GM12878 (cell line): ENCODE data around the gene TRABD2B.

Source experiments
- CREB1 ChIP-seq: IDR thresholded peaks from 2 replicates; pipeline ENCODE4 v1.6.1; 2012; ENCODE audit warnings: low read depth, mild to moderate bottlenecking, inconsistent platforms
- CTCF ChIP-seq, 3 experiments: IDR thresholded peaks in 2 of 3; conservative IDR thresholded peaks in 1 of 3; 2 replicates each; pipeline ENCODE4 v1.5.1; 2011; ENCODE audit warnings: low read depth in 3 of 3, low read length in 3 of 3, mild to moderate bottlenecking in 3 of 3, control low read depth in 2 of 3, moderate library complexity in 2 of 3, inconsistent platforms in 1 of 3, mixed read lengths in 1 of 3; ENCODE audit not compliant: control insufficient read depth in 2 of 3, insufficient read depth in 1 of 3; ENCODE audit errors: extremely low read depth in 1 of 3
- CUX1 ChIP-seq: IDR thresholded peaks from 2 replicates; pipeline ENCODE4 v1.6.1; 2012; ENCODE audit warnings: improper control_type of control experiment, low read depth, low read length; ENCODE audit not compliant: insufficient replicate concordance
- ELK1 ChIP-seq: IDR thresholded peaks from 2 replicates; pipeline ENCODE4 v1.6.1; 2012; ENCODE audit warnings: low read depth, low read length, improper control_type of control experiment
- GABPA ChIP-seq: IDR thresholded peaks from 2 replicates; pipeline ENCODE4 v1.6.1; 2014; ENCODE audit warnings: antibody characterized with exemption, low read depth, mild to moderate bottlenecking, inconsistent platforms
- POLR2A ChIP-seq: IDR thresholded peaks from 2 replicates; pipeline ENCODE4 v1.6.1; 2011; ENCODE audit warnings: low read depth, mild to moderate bottlenecking, low read length
- RCOR1 ChIP-seq: conservative IDR thresholded peaks from 2 replicates; pipeline ENCODE4 v1.6.1; 2012; ENCODE audit warnings: low read depth, low read length, improper control_type of control experiment
- STAT3 ChIP-seq: IDR thresholded peaks from 2 replicates; pipeline ENCODE4 v1.6.1; 2011; ENCODE audit warnings: low read depth, low read length, improper control_type of control experiment
- TARDBP ChIP-seq: IDR thresholded peaks from 2 replicates; pipeline ENCODE4 v1.6.1; 2016; ENCODE audit warnings: borderline replicate concordance
- USF2 ChIP-seq: IDR thresholded peaks from 2 replicates; pipeline ENCODE4 v1.6.1; 2011; ENCODE audit warnings: low read depth, low read length, improper control_type of control experiment, borderline replicate concordance

- TF ChIP-seq CTCF (IDR thresholded peaks at IDR 0.05 in 2 of 3, conservative IDR thresholded peaks at IDR 0.05 in 1 of 3; ENCODE audit: control insufficient read depth in 2 of 3, extremely low read depth in 1 of 3, insufficient read depth in 1 of 3, low read depth in 3 of 3, low read length in 3 of 3) (no peak), CUX1 (no peak), ELK1 (no peak), RCOR1 (no peak), POLR2A (no peak), CREB1 (no peak), GABPA (no peak), TARDBP (no peak), USF2 (no peak), STAT3 (no peak)
Measured at GRCh38 chr1:47821760-47822159, 175.4 kb downstream of the TRABD2B start.
